AG09309 (cell line): Measurements from ENCODE around the gene TMEM139.

Experiments
- DNase-seq: peaks from one replicate; pipeline ENCODE4 v3.0.0-alpha.2; 2010; ENCODE audit warnings: low read depth
- H3K4me3 ChIP-seq: 2 replicates; pipeline ENCODE4 v1.5.1; 2011; ENCODE audit warnings: mild to moderate bottlenecking, low read depth, low read length, moderate library complexity; ENCODE audit not compliant: control insufficient read depth
- CTCF ChIP-seq: IDR thresholded peaks from 2 replicates; pipeline ENCODE4 v1.5.1; 2011; ENCODE audit warnings: mild to moderate bottlenecking, low read depth, low read length, inconsistent platforms; ENCODE audit not compliant: insufficient read depth, control insufficient read depth; ENCODE audit errors: missing control alignments

The TMEM139 gene

DNA sequence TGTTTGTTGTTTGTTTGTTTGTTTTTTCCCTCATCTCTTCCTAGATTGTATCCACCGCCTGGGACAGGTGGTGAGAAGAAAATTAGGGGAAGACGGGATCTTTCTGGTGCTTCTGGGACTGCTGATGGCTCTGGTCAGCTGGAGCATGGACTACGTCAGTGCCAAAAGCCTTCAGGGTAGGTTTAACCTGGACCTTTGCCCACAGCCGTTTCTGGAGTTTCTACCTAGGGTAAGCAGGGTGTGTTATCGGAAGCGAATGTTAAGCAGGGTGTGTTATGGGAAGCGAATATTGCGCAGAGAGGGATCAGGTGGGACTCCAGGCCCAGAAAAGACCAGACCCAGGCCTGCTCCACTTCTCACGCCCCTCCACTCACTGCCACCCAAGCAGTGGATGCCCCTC is 35.9 kb downstream of the TMEM139 start:
- TF ChIP-seq CTCF = no peak
- H3K4me3 ChIP-seq = no peak overlapping the region
- DNase-seq = no peak

DNA sequence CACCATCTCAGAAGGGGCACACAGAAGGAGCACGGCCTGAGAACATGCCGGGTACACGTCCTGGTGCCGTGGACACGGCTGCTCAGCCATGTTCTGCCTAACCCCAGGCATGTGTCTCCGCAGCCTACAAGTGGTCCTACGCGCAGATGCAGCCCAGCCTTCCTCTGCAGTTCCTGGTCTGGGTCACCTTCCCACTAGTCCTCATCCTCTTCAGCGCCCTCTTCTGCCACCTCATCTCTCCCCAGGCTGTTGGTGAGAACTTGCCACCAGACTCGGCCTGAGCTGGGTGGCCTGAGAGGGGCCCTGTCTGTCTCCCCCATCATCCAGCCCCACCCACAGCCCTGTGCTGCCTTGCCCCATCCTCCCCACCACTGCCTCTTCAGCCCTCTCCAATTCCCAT is 36.5 kb downstream of the TMEM139 start:
- no peak for DNase-seq
- no peak for TF ChIP-seq CTCF
- no peak overlapping the region for H3K4me3 ChIP-seq

DNA sequence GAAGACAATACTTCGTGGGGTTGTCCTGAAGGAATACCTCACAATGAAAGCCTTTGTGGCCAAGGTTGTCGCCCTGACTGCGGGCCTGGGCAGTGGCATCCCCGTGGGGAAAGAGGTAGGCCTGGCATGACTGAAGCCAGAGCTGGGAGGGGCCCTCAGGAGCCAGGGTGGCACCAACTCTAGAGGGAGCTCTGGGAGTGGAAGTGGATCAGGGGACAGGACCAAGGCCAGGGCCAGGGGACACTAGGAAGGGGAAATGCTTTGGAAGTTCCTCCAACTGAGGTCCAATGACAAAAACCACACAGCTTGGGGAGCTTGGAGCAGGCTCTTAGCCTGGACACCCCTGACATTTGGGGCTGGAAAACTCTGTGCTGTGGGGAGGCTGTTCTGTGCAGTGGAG is 37.0 kb downstream of the TMEM139 start:
- DNase-seq = no peak
- TF ChIP-seq CTCF = peak; percentile 21
- H3K4me3 ChIP-seq = no peak overlapping the region

- no peak for TF ChIP-seq CTCF
- no peak for DNase-seq
- H3K4me3 ChIP-seq = no peak overlapping the region
Measured at GRCh38 chr7:143322760-143323633, 38.2 kb downstream of the TMEM139 start.

DNA sequence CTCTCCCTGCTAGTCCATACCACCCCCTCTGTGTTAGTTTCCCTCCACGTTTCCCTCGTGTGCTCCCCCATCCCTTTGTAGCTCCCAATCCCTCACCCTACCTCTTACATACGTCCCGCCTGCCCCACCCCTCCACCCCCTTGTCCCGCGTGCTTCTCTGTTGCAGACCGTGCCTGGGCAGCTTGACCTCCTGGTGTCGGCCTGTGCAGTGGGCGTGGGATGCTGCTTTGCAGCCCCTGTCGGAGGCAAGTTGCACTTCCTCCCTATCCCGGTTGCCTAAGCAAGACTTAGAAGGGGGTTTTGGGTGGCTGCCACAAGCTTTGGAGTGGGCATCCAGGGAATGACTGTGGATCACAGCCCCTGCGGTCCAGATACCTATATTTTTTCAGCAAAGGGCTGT is 38.9 kb downstream of the TMEM139 start:
- TF ChIP-seq CTCF = no peak
- no peak for DNase-seq

GRCh38 chr7:143325240-143325639 is 40.5 kb downstream of the TMEM139 start:
- DNase-seq = no peak
- no peak overlapping the region for H3K4me3 ChIP-seq
- no peak for TF ChIP-seq CTCF

More for the DNA sequence above, 38.9 kb downstream of the TMEM139 start:
- no peak overlapping the region for H3K4me3 ChIP-seq

GRCh38 chr7:143327903-143328302 is 43.1 kb downstream of the TMEM139 start:
- no peak for TF ChIP-seq CTCF
- H3K4me3 ChIP-seq = no peak overlapping the region
- DNase-seq = no peak
